ENCODE measurements around the gene PIGA.

The PIGA gene

DNA sequence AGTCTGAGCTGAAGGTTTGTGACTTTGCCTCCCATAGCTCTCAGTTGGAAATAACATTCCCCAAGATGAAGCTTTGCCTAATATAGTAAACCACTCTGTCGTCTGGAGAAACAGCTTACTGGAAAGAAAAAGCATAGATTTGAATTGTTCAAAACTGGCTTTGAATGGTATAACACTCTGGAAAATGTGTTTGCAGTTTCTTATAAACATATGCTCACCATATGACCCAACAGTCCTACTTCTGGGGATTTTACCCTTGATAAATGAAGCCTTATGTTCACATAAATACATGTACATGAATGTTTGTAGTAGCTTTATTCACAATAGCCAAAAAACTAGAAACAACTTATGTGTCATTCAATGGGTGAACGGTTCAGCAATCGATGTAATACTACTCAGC is 38.7 kb upstream of the PIGA start:
- TF ChIP-seq POLR2AphosphoS5 (IDR thresholded peaks at IDR 0.05; ENCODE audit: low read depth, low read length) (no peak), FOXP2 (optimal IDR thresholded peaks at IDR 0.05; ENCODE audit: borderline replicate concordance, extremely low read depth, extremely low read length, insufficient read depth) (no peak), REST (IDR thresholded peaks at IDR 0.05; ENCODE audit: insufficient read depth in 1 of 2, low read depth in 2 of 2, low read length in 2 of 2) (no peak), SIN3A (IDR thresholded peaks at IDR 0.05; ENCODE audit: borderline replicate concordance, insufficient read depth, low read length) (no peak), TAF1 (IDR thresholded peaks at IDR 0.05; ENCODE audit: borderline replicate concordance, insufficient read depth, low read length) (no peak)

GRCh38 chrX:15366506-15367352 is 31.4 kb upstream of the PIGA start:
- TF ChIP-seq TAF1 (IDR thresholded peaks at IDR 0.05; ENCODE audit: borderline replicate concordance, insufficient read depth, low read length) (no peak), REST (IDR thresholded peaks at IDR 0.05; ENCODE audit: insufficient read depth in 1 of 2, low read depth in 2 of 2, low read length in 2 of 2) (no peak), SIN3A (IDR thresholded peaks at IDR 0.05; ENCODE audit: borderline replicate concordance, insufficient read depth, low read length) (no peak), POLR2AphosphoS5 (IDR thresholded peaks at IDR 0.05; ENCODE audit: low read depth, low read length) (no peak), FOXP2 (optimal IDR thresholded peaks at IDR 0.05; ENCODE audit: borderline replicate concordance, extremely low read depth, extremely low read length, insufficient read depth) (no peak)

DNA sequence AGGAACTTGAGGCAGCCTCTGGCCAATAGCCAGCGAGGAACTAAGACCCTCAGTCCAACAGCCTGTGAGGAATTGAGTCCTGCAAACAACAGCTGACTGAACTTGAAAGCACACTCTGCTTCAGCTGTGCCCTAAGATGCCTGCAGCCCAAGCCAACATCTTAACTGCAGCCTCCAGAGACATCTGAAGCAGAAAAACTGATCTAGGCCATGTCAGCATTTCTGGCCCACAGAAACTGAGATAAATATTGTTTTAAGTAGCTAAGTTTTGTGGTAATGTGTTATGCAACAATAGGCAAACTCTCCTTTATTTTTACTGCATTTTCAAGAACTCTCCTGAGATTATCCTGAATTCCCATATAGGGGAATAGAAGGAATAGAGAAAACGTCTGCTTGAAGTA is 24.4 kb upstream of the PIGA start:
- no peak for TF ChIP-seq REST (IDR thresholded peaks at IDR 0.05; ENCODE audit: insufficient read depth in 1 of 2, low read depth in 2 of 2, low read length in 2 of 2)
- no peak for TF ChIP-seq SIN3A (IDR thresholded peaks at IDR 0.05; ENCODE audit: borderline replicate concordance, insufficient read depth, low read length)

GRCh38 chrX:15358533-15358932 is 23.2 kb upstream of the PIGA start:
- TF ChIP-seq FOXP2 (optimal IDR thresholded peaks at IDR 0.05; ENCODE audit: borderline replicate concordance, extremely low read depth, extremely low read length, insufficient read depth) = no peak
- TF ChIP-seq SIN3A (IDR thresholded peaks at IDR 0.05; ENCODE audit: borderline replicate concordance, insufficient read depth, low read length) = no peak
- TF ChIP-seq REST (IDR thresholded peaks at IDR 0.05; ENCODE audit: insufficient read depth in 1 of 2, low read depth in 2 of 2, low read length in 2 of 2) = no peak
- TF ChIP-seq POLR2AphosphoS5 (IDR thresholded peaks at IDR 0.05; ENCODE audit: low read depth, low read length) = no peak
- TF ChIP-seq TAF1 (IDR thresholded peaks at IDR 0.05; ENCODE audit: borderline replicate concordance, insufficient read depth, low read length) = no peak
